Measurements from ENCODE around the gene PCNX1.

The PCNX1 gene

DNA sequence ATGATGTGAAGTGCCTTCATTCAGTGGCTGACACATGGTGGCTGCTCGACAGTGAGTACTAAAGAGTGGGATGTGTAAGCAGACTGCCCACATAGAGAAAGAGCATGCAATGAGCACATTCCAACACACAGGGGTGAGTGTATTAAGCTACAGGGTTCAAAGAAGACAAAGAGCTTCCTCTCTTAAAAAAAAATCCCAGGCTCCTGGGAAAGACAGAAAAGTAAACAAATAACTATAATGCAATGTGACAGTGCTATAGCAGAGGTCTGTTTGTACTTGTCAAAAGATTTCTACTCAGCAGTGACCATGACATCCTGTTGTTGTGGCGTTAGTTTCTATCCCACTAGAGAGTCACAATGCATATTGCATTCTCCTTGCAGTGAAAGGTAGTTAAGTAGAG lies 12.4 kb upstream of the PCNX1 start:
- TF ChIP-seq TAF1 (IDR thresholded peaks at IDR 0.05; ENCODE audit: borderline replicate concordance, insufficient read depth, low read length) (no peak), POLR2AphosphoS5 (IDR thresholded peaks at IDR 0.05; ENCODE audit: low read depth, low read length) (no peak), FOXP2 (optimal IDR thresholded peaks at IDR 0.05; ENCODE audit: borderline replicate concordance, extremely low read depth, extremely low read length, insufficient read depth) (no peak)

DNA sequence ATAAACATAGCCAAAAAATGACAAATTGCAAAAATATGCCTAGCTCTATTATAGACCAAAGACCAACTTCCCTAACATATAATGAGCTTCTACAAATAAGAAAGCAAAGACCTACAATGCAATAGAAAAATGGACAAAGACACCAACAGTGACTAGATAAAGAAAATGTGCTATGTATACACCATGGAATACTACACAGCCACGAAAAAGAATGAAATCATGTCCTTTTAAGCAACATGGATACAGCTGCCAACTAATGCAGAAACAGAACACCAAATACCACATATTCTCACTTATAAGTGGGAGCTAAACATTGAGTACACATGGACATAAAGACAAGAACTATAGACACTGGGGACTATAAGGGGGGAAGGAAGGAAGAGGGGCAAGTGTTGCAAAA lies 10.9 kb upstream of the PCNX1 start:
- TF ChIP-seq, protein P1, sequence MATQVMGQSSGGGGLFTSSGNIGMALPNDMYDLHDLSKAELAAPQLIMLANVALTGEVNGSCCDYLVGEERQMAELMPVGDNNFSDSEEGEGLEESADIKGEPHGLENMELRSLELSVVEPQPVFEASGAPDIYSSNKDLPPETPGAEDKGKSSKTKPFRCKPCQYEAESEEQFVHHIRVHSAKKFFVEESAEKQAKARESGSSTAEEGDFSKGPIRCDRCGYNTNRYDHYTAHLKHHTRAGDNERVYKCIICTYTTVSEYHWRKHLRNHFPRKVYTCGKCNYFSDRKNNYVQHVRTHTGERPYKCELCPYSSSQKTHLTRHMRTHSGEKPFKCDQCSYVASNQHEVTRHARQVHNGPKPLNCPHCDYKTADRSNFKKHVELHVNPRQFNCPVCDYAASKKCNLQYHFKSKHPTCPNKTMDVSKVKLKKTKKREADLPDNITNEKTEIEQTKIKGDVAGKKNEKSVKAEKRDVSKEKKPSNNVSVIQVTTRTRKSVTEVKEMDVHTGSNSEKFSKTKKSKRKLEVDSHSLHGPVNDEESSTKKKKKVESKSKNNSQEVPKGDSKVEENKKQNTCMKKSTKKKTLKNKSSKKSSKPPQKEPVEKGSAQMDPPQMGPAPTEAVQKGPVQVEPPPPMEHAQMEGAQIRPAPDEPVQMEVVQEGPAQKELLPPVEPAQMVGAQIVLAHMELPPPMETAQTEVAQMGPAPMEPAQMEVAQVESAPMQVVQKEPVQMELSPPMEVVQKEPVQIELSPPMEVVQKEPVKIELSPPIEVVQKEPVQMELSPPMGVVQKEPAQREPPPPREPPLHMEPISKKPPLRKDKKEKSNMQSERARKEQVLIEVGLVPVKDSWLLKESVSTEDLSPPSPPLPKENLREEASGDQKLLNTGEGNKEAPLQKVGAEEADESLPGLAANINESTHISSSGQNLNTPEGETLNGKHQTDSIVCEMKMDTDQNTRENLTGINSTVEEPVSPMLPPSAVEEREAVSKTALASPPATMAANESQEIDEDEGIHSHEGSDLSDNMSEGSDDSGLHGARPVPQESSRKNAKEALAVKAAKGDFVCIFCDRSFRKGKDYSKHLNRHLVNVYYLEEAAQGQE (IDR thresholded peaks at IDR 0.05; ENCODE audit: insufficient read depth in 1 of 2, low read depth in 2 of 2, low read length in 2 of 2), result no peak
- TF ChIP-seq FOXP2 (optimal IDR thresholded peaks at IDR 0.05; ENCODE audit: borderline replicate concordance, extremely low read depth, extremely low read length, insufficient read depth) (no peak), POLR2AphosphoS5 (IDR thresholded peaks at IDR 0.05; ENCODE audit: low read depth, low read length) (no peak), TAF1 (IDR thresholded peaks at IDR 0.05; ENCODE audit: borderline replicate concordance, insufficient read depth, low read length) (no peak), SIN3A (IDR thresholded peaks at IDR 0.05; ENCODE audit: borderline replicate concordance, insufficient read depth, low read length) (no peak)

DNA sequence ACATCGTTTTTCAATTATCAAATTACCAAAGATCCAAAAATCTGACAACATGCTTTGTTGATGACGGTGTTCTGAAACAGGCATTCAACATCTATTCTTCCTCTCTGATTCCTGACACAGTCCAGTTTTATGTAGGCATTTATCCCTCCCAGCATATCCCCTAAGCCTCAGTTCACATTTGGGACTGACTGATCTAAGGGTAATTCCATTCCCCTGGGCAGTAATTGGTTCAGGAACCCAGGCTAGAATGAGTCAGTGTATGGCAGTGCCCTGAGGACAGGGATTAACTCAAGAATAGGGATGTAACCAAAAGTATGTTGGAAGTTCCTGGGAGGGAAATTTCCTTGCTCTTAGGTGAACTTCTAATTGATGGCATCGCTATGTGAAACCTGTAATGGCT lies 10.3 kb upstream of the PCNX1 start:
- TF ChIP-seq, protein P1 (IDR thresholded peaks at IDR 0.05; ENCODE audit: insufficient read depth in 1 of 2, low read depth in 2 of 2, low read length in 2 of 2), result no peak
- TF ChIP-seq TAF1 (IDR thresholded peaks at IDR 0.05; ENCODE audit: borderline replicate concordance, insufficient read depth, low read length) (no peak), POLR2AphosphoS5 (IDR thresholded peaks at IDR 0.05; ENCODE audit: low read depth, low read length) (no peak), SIN3A (IDR thresholded peaks at IDR 0.05; ENCODE audit: borderline replicate concordance, insufficient read depth, low read length) (no peak), FOXP2 (optimal IDR thresholded peaks at IDR 0.05; ENCODE audit: borderline replicate concordance, extremely low read depth, extremely low read length, insufficient read depth) (no peak)

DNA sequence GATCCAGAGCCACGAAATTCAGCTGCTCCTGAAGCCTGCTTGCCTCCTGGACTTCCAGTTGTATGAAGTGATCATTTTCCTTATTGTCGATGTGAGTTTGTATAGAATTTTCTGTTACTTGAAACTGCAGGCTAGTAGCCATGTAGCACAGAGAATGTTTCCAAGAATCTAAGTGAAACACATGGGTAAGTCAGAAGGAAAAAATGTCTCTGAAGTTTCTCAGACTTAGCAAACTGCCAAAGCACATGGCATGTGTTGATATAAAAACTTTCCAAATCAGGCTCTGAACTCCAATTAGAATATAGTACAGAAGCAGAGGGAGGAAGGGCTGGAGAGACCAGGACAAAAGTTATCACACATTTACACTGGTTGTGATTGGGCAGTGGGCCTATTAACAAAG lies 9.8 kb upstream of the PCNX1 start:
- TF ChIP-seq TAF1 (IDR thresholded peaks at IDR 0.05; ENCODE audit: borderline replicate concordance, insufficient read depth, low read length), result no peak

DNA sequence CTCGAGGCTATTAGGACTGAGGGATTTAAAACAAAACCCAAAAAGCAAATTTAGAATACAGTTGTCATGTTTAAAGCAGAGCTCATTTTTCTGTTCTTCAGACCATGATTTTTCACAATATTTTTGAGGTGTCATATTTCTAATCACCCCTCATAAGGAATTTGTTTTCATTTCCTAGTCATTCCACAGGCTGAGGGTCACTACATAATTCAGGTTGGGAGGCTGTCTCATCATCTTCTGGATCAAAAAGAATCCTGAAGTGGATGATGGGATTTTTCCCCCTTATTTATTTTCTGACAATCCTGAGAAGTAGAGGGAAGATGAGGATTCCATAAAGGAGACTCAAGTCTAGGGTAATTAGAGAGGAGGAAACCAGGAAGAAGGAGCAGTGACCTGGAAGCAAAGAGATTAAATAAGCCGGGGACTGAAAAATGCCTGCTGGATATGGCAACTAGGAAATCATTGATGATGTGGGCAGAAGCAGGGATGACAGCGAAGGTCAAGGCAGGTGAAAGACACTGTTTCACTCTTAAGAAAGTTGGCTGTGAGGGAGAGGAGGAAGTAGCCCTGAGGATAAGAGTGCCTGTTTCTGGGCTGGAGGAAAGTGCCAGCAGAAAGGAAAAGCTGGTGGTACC lies 9.0 kb upstream of the PCNX1 start:
- TF ChIP-seq TAF1 (IDR thresholded peaks at IDR 0.05; ENCODE audit: borderline replicate concordance, insufficient read depth, low read length), result no peak
- no peak for TF ChIP-seq SIN3A (IDR thresholded peaks at IDR 0.05; ENCODE audit: borderline replicate concordance, insufficient read depth, low read length)
- TF ChIP-seq, protein P1 (IDR thresholded peaks at IDR 0.05; ENCODE audit: insufficient read depth in 1 of 2, low read depth in 2 of 2, low read length in 2 of 2), result no peak
- no peak for TF ChIP-seq POLR2AphosphoS5 (IDR thresholded peaks at IDR 0.05; ENCODE audit: low read depth, low read length)
- no peak for TF ChIP-seq FOXP2 (optimal IDR thresholded peaks at IDR 0.05; ENCODE audit: borderline replicate concordance, extremely low read depth, extremely low read length, insufficient read depth)

DNA sequence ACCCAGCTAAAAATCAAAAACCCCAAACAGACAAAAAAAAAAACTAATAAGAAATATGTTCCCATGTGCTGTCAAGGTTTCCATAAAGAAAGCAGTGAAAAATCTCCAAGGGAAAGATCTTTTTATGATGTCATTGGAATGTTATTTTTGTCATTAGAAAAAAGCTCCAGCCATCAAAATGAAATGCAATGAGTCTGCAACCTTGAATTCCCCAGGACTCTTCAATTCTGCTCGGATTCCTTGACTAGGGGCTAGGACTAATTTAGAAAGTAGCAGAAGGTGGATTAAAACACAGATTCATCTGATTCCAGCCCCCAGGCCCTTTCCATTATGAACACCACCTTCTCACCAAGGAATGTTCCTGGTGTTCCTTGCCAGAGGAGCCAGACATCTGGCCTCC lies 6.0 kb upstream of the PCNX1 start:
- TF ChIP-seq POLR2AphosphoS5 (IDR thresholded peaks at IDR 0.05; ENCODE audit: low read depth, low read length) (no peak), SIN3A (IDR thresholded peaks at IDR 0.05; ENCODE audit: borderline replicate concordance, insufficient read depth, low read length) (no peak), FOXP2 (optimal IDR thresholded peaks at IDR 0.05; ENCODE audit: borderline replicate concordance, extremely low read depth, extremely low read length, insufficient read depth) (no peak), TAF1 (IDR thresholded peaks at IDR 0.05; ENCODE audit: borderline replicate concordance, insufficient read depth, low read length) (no peak)
- TF ChIP-seq, protein P1 (IDR thresholded peaks at IDR 0.05; ENCODE audit: insufficient read depth in 1 of 2, low read depth in 2 of 2, low read length in 2 of 2), result no peak

Measured in PFSK-1 (cell line).